AG09309 (cell line): ENCODE measurements around the gene ARF3.

Source experiments
- DNase-seq: peaks from one replicate; pipeline ENCODE4 v3.0.0-alpha.2; 2010; ENCODE audit warnings: low read depth
- H3K4me3 ChIP-seq: 2 replicates; pipeline ENCODE4 v1.5.1; 2011; ENCODE audit warnings: mild to moderate bottlenecking, low read depth, low read length, moderate library complexity; ENCODE audit not compliant: control insufficient read depth
- TF ChIP-seq, protein P1 (sequence below): IDR thresholded peaks from 2 replicates; pipeline ENCODE4 v1.5.1; 2011; ENCODE audit warnings: mild to moderate bottlenecking, low read depth, low read length, inconsistent platforms; ENCODE audit not compliant: insufficient read depth, control insufficient read depth; ENCODE audit errors: missing control alignments

ARF3 gene

DNA sequence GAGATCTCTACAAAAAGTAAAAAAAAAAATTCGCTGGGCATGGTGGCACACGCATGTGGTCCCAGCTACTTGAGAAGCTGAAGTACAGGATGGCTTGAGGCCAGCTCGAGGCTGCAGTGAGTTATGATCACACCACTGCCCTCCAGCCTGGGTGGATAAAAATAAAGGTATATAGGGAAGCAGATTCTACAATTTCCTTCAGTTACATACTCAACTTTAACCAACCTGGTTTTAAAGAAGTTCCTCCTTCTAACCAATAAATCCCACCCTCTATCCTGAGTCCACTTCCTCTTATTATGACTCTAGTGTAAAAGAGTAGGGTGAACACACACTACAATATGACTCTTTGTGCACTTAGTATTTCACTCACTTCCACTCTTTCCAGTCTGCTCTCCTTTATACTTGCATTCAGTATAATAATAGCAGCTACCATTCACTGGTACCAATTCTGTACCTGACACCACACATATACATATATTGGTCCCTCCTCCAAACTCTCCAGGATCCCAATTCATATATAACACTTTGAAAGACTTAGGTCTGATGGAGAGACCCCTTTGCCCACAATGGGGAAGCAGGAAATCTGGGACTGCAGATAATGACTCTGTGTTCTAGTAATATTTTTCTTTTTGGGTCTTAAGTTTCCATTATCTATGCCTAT is 2.3 kb downstream of the ARF3 start:
- no peak for DNase-seq
- H3K4me3 ChIP-seq: no peak overlapping the region
- TF ChIP-seq, protein P1, sequence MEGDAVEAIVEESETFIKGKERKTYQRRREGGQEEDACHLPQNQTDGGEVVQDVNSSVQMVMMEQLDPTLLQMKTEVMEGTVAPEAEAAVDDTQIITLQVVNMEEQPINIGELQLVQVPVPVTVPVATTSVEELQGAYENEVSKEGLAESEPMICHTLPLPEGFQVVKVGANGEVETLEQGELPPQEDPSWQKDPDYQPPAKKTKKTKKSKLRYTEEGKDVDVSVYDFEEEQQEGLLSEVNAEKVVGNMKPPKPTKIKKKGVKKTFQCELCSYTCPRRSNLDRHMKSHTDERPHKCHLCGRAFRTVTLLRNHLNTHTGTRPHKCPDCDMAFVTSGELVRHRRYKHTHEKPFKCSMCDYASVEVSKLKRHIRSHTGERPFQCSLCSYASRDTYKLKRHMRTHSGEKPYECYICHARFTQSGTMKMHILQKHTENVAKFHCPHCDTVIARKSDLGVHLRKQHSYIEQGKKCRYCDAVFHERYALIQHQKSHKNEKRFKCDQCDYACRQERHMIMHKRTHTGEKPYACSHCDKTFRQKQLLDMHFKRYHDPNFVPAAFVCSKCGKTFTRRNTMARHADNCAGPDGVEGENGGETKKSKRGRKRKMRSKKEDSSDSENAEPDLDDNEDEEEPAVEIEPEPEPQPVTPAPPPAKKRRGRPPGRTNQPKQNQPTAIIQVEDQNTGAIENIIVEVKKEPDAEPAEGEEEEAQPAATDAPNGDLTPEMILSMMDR: no peak

DNA sequence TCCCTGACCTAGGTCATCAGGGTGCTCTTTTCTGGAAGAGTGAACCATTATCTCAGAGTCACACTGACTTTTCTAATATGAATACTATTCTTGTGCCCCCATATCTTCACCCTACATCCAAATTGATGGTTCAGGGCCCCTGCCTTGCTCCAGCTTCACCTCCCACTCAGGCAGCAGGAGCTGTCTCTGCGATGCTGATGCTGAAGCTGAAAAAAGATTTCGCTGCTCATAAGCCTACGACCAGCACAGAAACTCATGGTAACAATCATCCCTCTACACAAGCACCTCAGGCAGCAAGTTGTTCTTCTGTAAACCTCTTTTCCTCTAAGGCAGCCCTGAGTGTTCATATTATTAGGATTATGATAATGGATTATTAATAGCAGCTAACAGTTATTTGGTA is 3.2 kb downstream of the ARF3 start:
- no peak for DNase-seq
- TF ChIP-seq, protein P1: no peak
- no peak overlapping the region for H3K4me3 ChIP-seq

DNA sequence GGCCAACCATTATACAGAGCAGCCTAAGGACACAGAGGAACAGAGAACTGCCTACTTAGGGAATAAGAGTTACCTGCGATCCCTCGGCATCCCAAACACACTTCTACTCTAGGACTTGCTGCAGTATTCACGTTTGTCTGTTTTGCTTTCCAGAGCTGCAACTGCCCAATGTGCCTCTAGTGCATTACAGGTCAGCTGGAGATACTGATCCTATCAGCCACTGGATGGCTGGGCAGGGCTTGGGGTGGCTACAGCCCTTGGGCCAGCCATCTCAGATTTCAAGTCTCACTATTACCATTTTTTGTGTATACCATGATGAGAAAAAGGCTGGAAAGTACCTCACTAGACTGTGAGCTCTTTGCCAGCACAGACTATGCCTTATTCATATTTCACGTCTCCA is 4.6 kb downstream of the ARF3 start:
- DNase-seq: no peak
- no peak overlapping the region for H3K4me3 ChIP-seq
- TF ChIP-seq, protein P1: no peak

DNA sequence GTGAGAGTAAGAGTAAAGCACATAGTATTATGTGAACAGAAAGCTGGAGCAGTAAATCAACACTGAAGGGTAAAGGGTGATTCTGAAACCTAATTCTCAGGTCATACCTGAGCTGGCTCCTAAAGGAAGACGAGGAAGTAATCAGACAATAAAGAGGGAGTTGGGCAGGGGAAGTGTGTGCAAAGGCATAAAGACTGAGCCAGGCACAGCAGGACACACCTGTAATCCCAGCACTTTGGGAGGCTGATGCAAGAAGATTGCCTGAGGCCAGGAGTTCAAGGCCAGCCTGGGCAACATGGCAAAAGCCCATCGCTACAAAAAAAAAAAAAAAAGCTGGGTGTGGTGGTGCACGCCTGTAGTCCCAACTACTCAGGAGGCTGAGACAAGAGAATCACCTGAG is 9.6 kb downstream of the ARF3 start:
- TF ChIP-seq, protein P1: no peak
- H3K4me3 ChIP-seq: no peak overlapping the region
- no peak for DNase-seq

DNA sequence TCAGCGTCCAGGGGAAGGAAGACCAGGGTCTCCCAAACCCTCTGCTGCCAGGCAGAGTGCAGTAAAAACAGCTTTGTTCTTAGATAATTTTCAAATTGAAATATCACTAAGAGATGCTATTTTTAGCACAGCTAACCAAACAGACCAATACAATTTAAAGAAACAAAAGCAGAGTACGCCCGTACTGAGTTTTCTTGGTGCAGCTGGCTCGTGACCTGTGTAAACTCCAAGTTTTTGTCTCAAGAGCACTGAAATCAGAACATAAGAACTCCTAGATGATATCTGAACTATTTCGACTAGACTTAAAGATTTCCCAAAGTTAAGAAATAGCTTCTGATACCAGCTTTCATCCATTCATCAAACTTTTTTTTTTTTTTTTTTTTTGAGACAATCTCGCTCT is 10.3 kb downstream of the ARF3 start:
- TF ChIP-seq, protein P1: no peak
- no peak for DNase-seq
- no peak overlapping the region for H3K4me3 ChIP-seq

DNA sequence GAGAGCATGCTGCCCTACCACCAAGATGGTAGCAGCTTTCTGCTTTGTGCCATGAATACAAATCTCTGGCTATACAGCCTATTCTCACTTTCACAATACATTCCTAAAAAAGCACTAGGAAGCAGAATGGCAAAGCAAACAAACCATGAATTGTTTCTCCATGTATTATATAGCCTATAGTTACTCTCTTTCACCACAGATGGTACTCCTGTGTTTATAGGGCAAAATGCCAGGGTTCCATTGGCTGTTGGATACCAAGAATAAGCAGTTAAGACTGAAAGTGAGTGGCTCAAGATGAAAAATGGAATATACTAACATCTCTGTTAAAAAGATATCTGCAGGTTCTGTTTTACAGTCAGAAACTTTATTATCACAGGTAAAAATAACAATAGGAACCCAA is 11.1 kb downstream of the ARF3 start:
- TF ChIP-seq, protein P1: no peak
- no peak overlapping the region for H3K4me3 ChIP-seq
- DNase-seq: no peak
